Measurements from ENCODE around the gene AUTS2. TPM values are rescaled to one million over a fixed set of nuclear protein-coding genes. Genes with fewer than 3 reads are reported as not detected.

The AUTS2 gene
- polyA plus RNA-seq, 1 donor from 2014 or later, result 97.3 TPM

DNA sequence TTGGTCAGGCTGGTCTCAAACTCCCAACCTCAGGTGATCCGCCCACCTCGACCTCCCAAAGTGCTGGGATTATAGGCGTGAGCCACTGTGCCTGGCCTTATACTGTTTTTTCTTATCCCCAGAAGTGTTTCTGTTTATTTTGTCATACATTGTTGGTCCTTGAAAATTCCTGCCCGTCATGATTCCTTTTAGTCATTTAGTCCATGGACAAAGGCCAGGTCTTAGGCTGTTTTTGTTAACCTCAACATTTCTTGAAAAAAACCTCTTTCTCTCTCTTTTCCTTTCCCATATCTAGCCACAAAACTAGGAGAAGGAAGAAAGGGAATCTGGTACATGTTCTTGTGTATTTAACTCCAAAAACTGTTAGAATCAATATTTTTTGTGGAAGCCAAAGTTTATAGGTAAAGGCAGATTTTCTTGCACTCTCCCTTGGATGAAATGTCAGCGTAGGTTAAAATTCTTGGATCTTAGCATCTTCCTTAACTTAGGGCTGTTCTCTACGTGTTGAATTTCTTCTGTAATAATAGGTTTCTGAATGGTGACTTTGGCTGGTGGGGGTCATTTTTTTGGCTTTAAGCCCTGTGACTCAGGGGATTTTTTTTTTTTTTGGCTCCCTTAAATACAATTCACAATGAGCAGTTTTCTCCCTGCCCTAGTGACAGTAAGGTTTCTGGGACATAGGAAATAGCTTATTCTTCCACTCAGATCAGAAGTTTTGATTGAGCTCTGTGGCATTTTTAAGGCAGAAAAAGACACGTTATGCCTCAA, 500.8 kb downstream of the AUTS2 start:
- H3K4me2 ChIP-seq (ENCODE audit: low read length), result no peak overlapping the region
- TF ChIP-seq, protein P1, sequence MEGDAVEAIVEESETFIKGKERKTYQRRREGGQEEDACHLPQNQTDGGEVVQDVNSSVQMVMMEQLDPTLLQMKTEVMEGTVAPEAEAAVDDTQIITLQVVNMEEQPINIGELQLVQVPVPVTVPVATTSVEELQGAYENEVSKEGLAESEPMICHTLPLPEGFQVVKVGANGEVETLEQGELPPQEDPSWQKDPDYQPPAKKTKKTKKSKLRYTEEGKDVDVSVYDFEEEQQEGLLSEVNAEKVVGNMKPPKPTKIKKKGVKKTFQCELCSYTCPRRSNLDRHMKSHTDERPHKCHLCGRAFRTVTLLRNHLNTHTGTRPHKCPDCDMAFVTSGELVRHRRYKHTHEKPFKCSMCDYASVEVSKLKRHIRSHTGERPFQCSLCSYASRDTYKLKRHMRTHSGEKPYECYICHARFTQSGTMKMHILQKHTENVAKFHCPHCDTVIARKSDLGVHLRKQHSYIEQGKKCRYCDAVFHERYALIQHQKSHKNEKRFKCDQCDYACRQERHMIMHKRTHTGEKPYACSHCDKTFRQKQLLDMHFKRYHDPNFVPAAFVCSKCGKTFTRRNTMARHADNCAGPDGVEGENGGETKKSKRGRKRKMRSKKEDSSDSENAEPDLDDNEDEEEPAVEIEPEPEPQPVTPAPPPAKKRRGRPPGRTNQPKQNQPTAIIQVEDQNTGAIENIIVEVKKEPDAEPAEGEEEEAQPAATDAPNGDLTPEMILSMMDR (IDR thresholded peaks at IDR 0.05; ENCODE audit: poor library complexity, severe bottlenecking), result no peak
- no peak for TF ChIP-seq MXI1 (conservative IDR thresholded peaks at IDR 0.05; ENCODE audit: poor library complexity, severe bottlenecking)
- no peak for TF ChIP-seq SMC3 (conservative IDR thresholded peaks at IDR 0.05; ENCODE audit: poor library complexity)
- TF ChIP-seq POLR2AphosphoS5 (IDR thresholded peaks at IDR 0.05), result no peak
- no peak for TF ChIP-seq EZH2 (IDR thresholded peaks at IDR 0.05; ENCODE audit: borderline replicate concordance, insufficient read depth, low read length, poor library complexity, severe bottlenecking)
- no peak for TF ChIP-seq RAD21 (conservative IDR thresholded peaks at IDR 0.05)
- no peak for TF ChIP-seq EP300 (conservative IDR thresholded peaks at IDR 0.05; ENCODE audit: poor library complexity, severe bottlenecking)
- TF ChIP-seq TAF1 (IDR thresholded peaks at IDR 0.05; ENCODE audit: low read depth), result no peak
- TF ChIP-seq REST (IDR thresholded peaks at IDR 0.05; ENCODE audit: borderline replicate concordance), result no peak
- no peak overlapping the region for H3K27ac ChIP-seq (ENCODE audit: low read length)

DNA sequence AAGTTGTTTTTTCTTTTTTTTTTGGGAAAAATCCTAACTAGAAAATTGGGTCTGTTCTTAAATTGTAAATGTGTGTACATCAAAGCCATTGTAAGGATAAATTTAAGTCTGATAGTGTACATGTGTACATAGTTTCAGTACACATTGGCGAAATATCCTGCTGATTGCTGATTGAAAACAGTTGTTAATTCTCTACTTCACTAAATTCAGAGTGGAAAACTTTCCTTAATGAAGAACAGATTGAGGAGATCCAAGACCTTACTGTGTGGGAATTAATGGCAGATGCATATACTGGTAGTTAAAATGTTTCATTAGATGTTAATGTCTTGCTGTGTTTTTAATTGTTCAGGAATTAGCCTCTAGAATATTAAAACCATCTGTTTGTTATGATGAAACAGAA, 506.0 kb downstream of the AUTS2 start:
- H3K79me2 ChIP-seq (replicated peaks; ENCODE audit: insufficient read depth, low read length), result peaks cover 10% of the 10 kb centered on the region
- no peak overlapping the region for H2AFZ ChIP-seq (ENCODE audit: low read depth, low read length)
- H3F3A ChIP-seq (ENCODE audit: insufficient read depth, low read length, poor library complexity, severe bottlenecking), result no peaks in the 10 kb centered on the region
- no peaks in the 10 kb centered on the region for H3K36me3 ChIP-seq (ENCODE audit: insufficient read depth, low read length)
- no peaks in the 10 kb centered on the region for H3K9me3 ChIP-seq (ENCODE audit: low read length)
- H3K9ac ChIP-seq (ENCODE audit: low read length), result no peak overlapping the region
- H3K9me2 ChIP-seq (ENCODE audit: insufficient read depth, low read length), result no peaks in the 10 kb centered on the region
- no peaks in the 10 kb centered on the region for H3K27me3 ChIP-seq (ENCODE audit: insufficient read depth, low read depth, low read length)
- H3K4me2 ChIP-seq (ENCODE audit: low read length), result no peak overlapping the region
- no peak overlapping the region for H3K4me3 ChIP-seq (ENCODE audit: low read length)
- no peak overlapping the region for H3K27ac ChIP-seq (ENCODE audit: low read length)
- H4K20me1 ChIP-seq (ENCODE audit: insufficient read depth), result no peaks in the 10 kb centered on the region
- TF ChIP-seq REST (IDR thresholded peaks at IDR 0.05; ENCODE audit: borderline replicate concordance) (no peak), POLR2AphosphoS5 (IDR thresholded peaks at IDR 0.05) (no peak), EP300 (conservative IDR thresholded peaks at IDR 0.05; ENCODE audit: poor library complexity, severe bottlenecking) (no peak), TAF1 (IDR thresholded peaks at IDR 0.05; ENCODE audit: low read depth) (no peak), EZH2 (IDR thresholded peaks at IDR 0.05; ENCODE audit: borderline replicate concordance, insufficient read depth, low read length, poor library complexity, severe bottlenecking) (no peak), MXI1 (conservative IDR thresholded peaks at IDR 0.05; ENCODE audit: poor library complexity, severe bottlenecking) (no peak), SMC3 (conservative IDR thresholded peaks at IDR 0.05; ENCODE audit: poor library complexity) (no peak), RAD21 (conservative IDR thresholded peaks at IDR 0.05) (no peak)
- TF ChIP-seq, protein P1 (IDR thresholded peaks at IDR 0.05; ENCODE audit: poor library complexity, severe bottlenecking), result no peak

More for the DNA sequence above, 500.8 kb downstream of the AUTS2 start:
- Histone ChIP-seq H3K27me3 (ENCODE audit: insufficient read depth, low read depth, low read length) (no peaks in the 10 kb centered on the region), H3K79me2 (replicated peaks; ENCODE audit: insufficient read depth, low read length) (peaks cover under 1% of the 10 kb centered on the region), H3K4me3 (ENCODE audit: low read length) (no peak overlapping the region), H3F3A (ENCODE audit: insufficient read depth, low read length, poor library complexity, severe bottlenecking) (peaks cover 7% of the 10 kb centered on the region), H3K9ac (ENCODE audit: low read length) (no peak overlapping the region), H3K9me3 (ENCODE audit: low read length) (no peaks in the 10 kb centered on the region), H3K9me2 (ENCODE audit: insufficient read depth, low read length) (no peaks in the 10 kb centered on the region), H4K20me1 (ENCODE audit: insufficient read depth) (no peaks in the 10 kb centered on the region), H2AFZ (ENCODE audit: low read depth, low read length) (no peak overlapping the region), H3K36me3 (ENCODE audit: insufficient read depth, low read length) (no peaks in the 10 kb centered on the region)
